Cerebellar cortex (tissue), 1 donor: ENCODE measurements around the gene YES1.

Source experiments
- DNase-seq: peaks from one replicate; pipeline ENCODE4 v3.0.0-alpha.2; 2015; ENCODE audit warnings: low spot score

Gene YES1

DNA sequence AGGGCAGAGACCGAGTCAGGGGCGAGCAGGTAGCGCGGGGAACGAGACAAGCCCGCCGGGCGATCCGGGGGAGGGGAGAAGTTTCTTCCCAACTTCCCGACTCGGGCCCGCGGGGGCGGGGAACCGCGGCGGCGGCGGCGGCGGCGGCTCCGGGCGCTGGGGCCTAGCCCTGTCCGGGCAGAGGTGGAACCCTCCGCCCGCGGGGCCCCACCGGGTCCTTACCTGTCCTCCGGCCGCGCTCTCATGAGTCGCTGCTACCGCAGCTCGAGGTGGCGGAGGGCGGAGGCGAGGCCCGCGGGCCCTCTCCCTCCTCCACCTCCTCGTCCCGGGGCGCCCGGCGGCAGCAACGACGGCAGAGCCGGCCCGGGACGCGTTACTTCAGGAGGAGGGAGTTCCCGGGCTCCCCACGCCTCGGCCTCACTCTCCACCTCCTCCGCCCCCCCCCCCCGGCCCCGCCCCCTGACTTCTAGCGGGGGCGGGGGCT is at the start of gene YES1:
TSS of gene YES1 (minus strand) at position 351 of the 484 bp plus-strand sequence. CDS start 55,415 bp downstream, outside the sequence.
- DNase-seq = no peak

DNA sequence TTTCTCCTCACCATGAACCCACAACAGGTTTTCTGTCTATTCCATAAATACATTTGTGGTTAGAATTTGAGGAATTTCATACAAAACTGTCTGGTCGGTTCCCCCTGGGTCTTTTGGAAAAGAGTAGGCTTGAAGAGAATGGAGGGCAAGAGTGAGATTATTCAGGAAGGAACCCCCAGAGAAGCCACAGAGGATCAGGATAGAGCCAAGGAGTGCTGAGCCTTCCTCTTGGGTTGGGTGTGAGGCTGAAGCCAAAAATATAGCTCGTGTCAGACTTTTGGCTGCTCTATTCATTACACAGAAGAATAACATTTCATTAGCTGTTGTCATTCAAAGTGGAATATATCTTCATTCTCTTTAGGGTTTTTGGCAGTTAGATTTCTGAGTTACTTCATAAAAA is 45.9 kb upstream of the YES1 start:
- no peak for DNase-seq

DNA sequence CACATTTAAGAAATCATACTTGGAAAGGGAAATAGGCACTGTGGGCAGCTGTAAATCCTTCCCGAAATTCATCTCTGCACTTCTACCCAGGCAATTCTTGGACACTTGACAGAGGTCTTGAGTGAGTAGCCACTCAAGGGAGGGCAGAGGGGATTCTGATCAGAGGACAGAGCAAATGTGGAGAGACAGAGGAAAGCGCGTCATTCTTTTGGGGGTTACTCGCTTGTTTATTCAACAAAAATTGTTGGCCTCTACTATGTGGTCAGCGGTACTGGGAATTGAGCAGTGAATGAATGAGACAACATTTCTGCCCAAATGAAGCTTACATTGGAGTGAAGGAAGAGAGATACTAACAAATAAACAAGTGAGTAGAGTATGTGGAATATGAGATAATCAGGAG is 41.4 kb upstream of the YES1 start:
- no peak for DNase-seq

DNA sequence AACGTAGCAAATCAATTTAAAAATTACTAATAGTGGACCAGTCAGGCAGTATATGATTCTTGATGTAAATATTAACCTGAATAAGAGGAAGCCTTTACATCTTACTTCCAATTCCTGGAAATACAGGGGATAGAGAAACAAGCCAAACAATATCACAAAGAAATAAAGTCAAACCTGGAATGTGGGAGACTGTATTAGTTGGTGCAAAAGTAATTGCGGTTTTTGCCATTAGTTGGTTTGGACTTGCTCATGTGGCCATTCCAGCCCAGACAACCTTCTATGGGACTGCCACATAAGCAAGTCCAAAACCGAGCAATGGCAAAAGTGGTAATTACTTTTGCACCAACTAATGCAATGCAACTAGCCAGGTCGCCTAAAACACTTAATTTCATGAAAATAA is 38.9 kb upstream of the YES1 start:
- no peak for DNase-seq

DNA sequence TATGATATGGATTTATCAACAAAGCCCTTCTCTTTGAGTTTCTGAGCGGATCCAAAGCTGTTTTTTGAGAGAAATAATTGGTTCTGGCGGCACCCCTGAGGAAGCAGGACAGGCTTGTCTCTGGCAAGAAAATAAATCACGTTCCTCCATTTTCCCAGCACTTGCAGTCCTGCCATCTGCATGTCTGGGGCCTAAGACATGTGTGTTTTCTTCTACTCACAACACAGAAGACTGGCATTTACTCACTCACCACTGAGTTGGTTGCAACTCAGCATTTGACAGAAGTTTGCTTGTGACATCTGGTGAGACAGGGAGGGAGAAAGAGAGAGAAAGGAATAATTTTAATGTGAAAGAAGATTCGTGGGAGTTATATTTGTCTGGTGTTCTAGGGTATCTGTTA is 37.0 kb upstream of the YES1 start:
- no peak for DNase-seq

DNA sequence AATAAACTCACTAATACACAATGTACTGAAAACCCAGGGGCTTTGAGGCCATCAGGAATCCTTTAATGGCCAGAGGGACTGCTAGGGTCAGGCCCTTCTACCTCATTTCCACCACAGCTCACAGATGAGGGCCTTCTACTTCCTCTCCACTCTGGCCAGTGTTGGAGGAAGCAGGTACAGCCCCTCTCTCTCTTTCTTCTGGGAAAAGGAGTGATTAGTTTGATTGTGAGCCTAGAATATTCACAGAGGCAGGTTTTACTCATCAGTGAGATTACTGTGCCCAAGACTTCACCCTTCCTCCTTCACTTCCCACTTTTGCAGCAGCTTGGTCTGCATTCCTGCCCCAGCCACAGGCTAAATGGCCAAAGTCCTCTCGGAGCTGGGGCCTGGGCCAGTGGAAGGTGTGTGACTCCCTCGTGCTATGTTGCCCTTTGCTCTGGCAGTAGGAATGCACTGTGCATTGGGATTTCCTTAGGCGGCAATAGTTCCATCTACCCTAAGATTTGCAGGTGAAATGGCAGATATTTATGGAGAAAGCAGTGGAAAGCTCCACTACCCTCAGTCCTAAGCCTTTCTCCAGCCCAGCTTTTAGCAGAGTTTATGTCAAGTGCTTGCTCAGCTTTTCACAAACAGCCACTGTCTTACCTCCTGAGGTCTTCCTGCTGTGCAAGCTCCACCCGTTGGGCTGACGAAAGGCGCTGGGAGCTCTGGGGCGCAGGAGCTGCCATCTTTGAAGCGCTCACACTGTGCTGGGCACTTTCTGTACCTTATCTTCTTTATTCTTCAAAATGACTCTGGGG is 36.2 kb upstream of the YES1 start:
- DNase-seq = no peak

DNA sequence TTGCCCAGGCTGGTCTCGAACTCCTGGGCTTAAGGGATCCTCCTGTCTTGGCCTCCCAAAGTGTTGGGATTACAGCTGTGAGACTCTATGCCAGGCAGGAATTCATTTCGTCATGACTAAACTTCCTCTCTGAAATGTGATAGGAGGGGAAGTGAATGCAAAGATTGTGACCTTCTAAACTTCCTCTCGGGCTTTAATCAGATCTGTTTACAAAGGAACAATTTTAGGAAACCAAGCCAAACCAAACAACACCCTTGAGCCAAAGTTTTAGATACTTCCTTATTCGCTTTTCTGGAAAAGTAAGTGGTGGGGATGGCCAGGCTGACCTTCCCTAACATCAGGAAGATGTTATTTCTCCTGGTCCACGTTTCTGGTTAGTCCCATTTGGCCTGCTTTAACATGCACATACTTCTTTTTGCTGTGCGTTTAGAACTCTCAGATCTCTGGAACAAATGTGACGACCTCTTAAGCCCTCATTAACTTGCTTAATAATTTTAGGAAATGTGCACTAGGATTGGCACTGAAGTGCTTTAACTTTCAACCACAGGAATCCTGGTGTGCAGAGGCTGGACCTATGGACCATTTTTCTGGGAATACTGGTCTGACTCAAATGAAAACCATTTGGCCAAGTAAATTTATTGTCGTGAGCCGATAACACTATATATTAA is 33.2 kb upstream of the YES1 start:
- DNase-seq = no peak

DNA sequence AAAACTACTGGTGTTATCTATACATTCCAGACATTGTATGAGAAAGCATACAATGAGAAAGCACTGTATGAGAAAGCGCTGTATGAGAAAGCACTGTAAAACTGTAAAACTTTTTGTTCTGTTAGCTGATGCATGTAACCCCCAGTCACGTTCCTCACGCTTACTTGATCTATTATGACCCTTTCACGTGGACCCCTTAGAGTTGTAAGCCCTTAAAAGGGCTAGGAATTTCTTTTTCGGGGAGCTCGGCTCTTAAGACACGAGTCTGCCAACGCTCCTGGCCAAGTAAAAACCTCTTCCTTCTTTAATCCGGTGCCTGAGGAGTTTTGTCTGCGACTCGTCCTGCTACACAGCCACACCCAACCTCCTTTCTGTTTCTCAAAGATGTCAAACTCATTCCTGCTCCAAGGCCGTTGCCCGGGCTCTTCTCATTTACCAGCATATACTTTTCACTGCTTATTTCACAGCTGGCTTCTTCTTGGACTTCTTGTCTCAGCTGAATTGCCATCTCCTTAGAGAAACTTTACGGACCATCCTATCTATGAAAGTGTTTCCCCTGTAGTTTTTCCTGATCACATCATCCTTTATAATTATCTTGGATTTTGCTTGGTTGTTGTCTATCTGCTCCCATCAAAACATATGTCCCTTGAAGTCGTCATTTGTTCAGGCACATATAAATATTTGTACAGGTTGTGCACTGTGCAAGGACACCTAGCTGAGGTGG is 29.8 kb upstream of the YES1 start:
- no peak for DNase-seq

DNA sequence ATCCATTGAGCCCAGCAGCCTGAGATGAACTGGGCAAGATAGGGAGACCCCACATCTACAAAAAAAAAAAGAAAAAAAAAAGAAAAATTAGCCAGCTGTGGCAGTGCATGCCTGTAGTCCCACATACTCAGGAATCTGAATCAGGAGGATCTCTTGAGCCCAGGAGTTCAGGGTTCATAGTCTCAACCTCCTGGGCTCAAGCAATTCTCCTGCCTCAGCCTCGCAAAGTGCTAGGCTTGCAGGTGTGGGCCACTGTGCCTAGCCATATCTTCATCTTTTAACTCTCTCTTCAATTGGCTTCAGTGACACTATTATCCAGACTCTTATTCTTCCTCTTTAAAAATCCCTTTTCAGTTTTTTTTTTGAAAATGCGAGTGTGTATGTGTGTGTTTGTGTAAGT is 28.5 kb upstream of the YES1 start:
- DNase-seq = no peak

DNA sequence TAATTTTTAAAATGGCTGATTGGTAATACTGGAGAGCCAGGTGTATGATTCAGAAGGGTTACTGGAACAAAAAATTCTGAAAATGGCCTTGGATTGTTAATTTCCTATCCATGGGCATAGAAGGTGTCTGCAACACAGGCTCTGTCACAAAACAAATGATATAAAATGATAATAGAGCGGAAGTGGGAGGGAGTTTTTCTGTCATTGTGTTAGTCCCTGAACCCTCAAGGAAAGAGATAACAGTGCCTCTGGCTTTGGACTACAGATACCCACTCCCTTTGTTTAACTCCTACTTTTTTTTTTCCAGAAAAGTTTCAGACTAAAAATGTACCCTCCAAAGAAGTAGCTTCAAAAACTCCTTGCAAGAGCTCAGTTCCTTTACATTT is 28.0 kb upstream of the YES1 start:
- DNase-seq = no peak

DNA sequence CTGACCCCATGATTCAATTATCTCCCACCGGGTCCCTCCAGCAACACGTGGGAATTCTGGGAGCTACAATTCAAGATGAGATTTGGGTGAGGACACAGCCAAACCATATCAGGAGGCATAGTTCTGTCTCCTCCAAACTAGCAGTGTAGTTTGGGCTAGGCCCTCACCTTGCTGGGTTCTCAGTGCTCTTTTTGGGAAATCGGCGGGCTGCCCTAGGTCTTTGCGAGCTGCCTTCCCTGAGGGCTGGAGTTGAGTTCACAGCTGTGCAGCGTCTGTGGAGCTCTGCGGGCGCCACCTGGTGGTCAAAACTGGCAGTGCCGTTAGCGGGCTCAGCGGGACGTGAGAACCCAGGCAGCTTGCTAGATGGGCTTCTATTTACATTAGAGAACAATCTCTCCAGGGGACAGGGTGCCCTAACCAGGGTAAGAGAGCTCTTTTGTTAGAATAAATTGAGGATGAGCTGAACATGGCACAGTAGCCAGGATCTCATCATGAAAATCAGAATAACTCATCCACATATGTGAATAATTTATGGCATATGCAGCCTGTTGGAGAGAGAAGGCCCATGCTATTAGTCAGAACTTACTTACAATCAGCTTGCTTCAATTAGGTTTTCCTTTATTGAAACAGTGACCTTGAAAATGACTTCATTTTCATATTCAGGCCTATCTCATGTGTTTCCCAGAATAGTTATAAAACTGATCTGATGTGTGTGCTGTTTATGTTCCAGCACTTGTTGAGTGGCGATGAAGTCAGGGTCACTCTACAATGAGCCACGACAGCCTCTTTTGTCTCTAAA is 27.4 kb upstream of the YES1 start:
- DNase-seq = peak; percentile 61

DNA sequence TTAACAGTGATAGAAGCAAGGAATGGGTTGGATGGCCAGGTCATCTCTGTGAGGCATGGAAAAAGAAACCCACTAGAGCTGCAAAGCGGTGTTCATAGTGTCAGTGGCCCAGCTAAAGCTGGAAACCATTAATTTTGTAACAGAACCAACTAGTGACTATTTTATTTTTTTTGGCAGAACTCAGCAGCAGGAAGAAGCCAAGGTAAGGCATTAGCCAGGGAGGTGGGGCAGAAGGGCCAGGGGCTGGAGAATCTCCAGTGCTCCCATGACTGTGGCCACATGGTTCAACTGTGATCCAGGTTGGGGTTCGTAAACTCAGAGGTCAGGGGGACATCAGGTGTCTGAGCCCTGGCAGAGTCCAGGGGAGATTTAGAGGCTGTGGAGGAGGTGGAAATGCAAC is 25.9 kb upstream of the YES1 start:
- no peak for DNase-seq

DNA sequence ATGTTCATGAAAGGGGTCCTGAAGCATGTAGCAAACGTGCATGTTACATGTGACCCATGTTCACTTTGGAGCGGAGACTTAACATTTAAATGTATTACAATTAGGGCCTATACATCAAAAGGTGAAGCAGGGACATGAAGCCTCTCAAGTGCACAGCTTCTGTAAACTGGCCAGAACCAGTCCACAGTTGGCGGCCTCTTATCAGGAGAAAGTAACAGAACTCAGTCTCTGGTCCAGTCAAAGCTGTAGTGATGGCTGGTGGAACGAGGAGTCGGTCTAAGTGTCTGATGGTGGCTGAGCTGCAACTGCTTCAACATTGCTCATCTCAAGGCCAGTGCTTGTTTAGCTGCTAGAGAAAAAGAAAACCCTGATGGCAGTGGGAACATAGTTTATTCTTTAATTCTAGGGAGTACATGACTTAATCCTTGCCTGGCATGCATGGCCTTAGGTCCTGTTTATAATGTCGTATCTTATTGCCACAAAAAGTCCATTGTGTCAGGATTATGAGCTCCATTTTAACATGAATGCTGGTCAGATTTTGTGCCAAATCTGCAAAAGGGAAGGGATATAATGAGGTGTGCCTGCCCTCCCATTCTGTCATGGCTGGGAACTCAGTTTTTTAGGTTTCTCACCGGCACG is 22.2 kb upstream of the YES1 start:
- DNase-seq = no peak

DNA sequence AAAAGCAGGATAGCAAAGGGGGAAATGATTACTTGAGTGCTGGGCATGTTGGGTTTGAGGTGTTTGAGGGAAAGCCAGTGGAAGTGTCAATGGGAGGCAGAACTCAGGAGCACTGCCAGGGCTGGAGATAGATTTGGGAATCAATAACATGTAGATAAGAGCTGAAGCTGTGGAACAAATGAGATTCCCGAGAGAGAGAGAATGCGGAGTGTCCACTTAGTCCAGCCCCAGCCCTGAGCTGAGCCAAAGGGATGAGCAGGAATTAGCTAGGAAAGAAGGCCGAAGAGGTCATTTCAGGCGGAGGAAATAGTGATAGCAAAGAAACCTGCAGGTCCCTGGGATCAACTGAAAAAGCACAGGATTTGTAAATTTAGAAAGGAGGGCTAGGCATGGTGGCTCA is 21.2 kb upstream of the YES1 start:
- DNase-seq = no peak

DNA sequence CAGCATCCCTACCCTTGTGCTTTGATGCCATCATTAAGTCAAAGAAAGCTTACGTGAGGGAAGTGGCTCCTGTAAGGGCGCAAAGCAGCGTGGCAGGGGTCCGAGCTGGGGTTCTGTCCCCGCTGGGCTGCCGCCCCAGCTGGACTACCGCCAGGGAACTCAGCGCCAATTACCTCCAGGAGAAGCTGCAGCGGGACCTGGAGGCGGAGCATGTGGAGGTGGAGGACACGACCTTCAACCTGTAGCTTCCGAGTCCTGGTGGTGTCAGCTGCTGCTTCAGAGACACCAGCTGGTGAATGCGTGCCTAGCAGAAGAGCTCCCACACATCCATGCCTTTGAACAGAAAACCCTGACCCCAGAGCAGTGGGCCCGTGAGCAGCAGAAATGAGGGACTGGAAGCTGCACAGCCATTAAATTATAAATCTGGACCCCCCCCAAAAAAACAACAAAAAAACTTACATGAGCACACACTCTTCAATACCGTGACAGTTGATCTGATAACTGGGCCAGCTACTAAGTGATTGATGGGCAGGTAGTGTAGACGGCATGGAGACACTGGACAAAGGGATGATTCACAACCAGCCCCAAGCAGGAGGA is 20.1 kb upstream of the YES1 start:
- DNase-seq = no peak

DNA sequence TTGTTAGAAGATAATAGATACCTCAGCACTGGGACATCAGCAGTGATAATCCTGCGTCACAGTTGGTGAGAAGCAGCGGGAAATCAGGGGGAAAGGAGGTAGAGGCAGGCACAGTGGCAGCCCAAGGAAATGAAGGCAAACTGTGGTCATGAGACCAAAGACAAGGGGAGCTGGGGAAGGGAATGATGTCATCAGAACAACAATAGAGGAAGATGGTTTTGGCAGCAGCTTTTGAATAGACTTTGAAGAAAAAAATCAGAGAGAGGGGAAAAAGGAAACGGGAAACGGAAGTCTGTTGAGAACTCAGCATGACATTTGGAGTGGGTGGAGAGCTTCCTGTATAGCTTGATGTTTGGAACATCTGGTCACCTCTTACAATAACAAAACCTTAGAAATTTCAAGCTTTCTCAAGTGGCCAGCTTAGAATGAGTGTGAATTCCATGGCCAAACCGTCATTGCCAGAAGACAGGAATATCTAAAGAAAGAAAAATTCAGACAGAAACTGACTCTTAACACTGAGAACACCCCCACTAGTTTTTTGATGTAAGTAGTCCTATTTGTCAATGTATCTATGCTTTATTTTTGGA is 18.4 kb upstream of the YES1 start:
- DNase-seq = no peak

DNA sequence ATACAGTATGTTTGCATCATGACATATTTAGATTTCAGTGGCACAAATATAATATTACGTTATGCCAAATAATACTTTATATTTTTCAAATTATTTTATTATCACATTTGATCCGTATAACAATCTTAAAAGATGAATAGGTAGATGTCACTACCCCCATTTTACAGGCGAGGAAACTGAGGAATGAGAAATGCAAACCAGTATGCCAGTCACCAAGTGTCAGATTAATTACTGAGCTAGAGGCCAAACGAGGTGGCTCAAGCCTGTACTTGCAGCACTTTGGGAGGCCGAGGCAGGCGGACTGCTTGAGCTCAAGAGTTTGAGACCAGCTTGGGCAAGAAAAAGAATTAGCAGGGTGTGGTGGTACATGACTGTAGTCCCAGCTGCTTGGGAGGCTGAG is 17.4 kb upstream of the YES1 start:
- no peak for DNase-seq

DNA sequence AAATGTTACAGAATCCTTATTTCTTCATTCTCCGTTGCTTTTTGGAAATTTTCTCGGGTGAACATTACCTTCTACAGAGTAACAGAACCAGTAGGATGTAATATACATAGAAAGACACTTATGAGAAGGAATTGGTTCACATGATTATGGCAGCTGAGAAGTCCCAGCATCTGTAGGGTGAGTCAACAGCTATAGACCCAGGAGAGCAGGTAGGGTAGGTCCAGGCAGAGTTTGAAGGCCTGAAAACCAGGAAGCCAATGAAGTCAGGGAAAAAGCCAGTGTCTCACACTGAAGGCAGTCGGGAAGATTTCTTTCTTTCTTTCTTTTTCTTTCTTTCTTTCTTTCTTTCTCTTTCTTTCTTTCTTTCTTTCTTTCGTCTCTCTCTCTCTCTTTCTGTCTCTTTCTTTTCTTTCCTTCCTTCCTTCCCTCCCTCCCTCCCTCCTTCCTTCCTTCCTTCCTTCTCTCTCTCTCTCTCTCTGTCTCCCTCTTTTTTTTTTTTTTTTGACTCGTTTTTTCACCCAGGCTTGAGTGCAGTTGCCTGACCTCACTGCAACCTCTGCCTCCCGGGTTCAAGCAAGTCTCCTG is 15.1 kb upstream of the YES1 start:
- no peak for DNase-seq

DNA sequence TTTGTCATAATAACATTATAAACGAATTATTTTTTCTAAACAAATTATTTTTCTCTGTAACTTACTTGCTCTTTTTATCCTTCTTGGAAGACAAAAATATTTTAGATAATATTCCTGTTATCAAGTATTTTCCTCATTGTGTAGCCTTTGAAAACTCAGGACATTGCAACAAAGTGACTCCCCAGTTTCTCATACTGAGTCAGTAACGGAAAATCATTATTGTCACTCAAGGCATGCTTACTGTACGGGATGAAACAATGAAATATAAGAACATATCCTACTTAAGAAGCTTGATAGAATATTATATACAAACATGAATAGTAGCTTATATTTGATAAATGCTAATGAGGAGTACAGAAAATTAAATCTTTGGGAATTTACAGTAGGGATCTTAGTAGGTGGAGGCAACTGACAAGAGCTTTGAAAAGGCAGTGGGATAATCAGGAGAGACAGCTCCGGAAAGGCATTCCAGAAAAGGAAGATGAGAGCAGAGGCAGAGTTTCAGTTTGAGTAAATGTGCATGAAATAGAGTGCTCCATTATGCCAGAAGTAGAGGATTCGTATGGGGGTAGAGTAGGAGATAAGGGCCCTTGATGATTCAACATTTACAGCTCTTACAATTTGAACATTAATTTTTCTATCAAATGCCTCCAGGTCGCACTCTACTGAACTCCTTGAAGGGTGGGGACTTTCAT is 14.0 kb upstream of the YES1 start:
- no peak for DNase-seq

DNA sequence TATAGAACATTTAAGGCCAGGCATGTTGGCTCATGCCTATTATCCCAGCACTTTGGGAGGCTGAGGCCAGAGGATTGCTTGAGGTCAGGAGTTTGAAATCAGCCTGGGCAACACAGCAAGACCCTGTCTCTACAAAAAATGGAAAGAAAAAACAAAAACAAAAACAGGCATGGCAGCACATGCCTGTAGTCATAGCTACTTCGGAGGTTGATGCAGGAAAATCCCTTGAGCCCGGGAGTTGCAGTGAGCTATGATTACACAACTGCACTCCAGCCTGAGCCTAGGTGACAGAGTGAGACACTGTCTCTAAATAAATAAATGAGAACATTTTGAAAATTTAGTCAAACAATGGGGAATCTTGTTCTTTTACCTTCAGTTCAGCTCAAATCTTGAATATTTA is 12.1 kb upstream of the YES1 start:
- no peak for DNase-seq
